SJSA1 (cell line): Measurements from ENCODE around the gene OR5AR1. TPM values are rescaled to one million over a fixed set of nuclear protein-coding genes. Genes with fewer than 3 reads are reported as not detected.

Source experiments
- DNase-seq, 2 experiments: peaks; one replicate each; pipeline ENCODE4 v3.0.0-alpha.2; 2015 to 2020; ENCODE audit warnings: low spot score in 2 of 2, low read depth in 1 of 2
- H3K27ac ChIP-seq: fragments of 250-450 bp; sonication (Bioruptor Pico); 2 replicates; pipeline ENCODE4 v1.5.1; 2020; ENCODE audit warnings: mild to moderate bottlenecking, moderate library complexity
- H3K27me3 ChIP-seq: fragments of 250-450 bp; sonication (Bioruptor Pico); replicated peaks from 2 replicates; pipeline ENCODE4 v1.5.1; 2020; ENCODE audit warnings: mild to moderate bottlenecking, moderate library complexity
- H3K36me3 ChIP-seq: fragments of 250-450 bp; sonication (Bioruptor Pico); 2 replicates; pipeline ENCODE4 v1.5.1; 2020; ENCODE audit warnings: mild to moderate bottlenecking
- H3K4me1 ChIP-seq: fragments of 250-450 bp; sonication (Bioruptor Pico); replicated peaks from 2 replicates; pipeline ENCODE4 v1.6.1; 2021; ENCODE audit warnings: mild to moderate bottlenecking
- H3K4me3 ChIP-seq: fragments of 250-450 bp; sonication (Bioruptor Pico); 2 replicates; pipeline ENCODE4 v1.5.1; 2020; ENCODE audit warnings: mild to moderate bottlenecking
- H3K9me3 ChIP-seq: fragments of 250-450 bp; sonication (Bioruptor Pico); replicated peaks from 2 replicates; pipeline ENCODE4 v1.5.1; 2020; ENCODE audit warnings: mild to moderate bottlenecking
- total RNA-seq: library from RNA; depleted of rRNA; stranded (reverse); fragments of >200 nt; shearing (Covaris generic); gene quantifications from 2 replicates; pipeline ENCODE4 v1.2.3, GENCODE V29; 2014; rRNA removed

Gene OR5AR1
- total RNA-seq, 1 experiment from 2014 or later = not detected

GRCh38 chr11:56700914-56701485 lies 37.5 kb downstream of the OR5AR1 start:
- H3K27ac ChIP-seq = no peak overlapping the region
- DNase-seq = no peak
- H3K9me3 ChIP-seq = no peaks in the 10 kb centered on the region
- no peaks in the 10 kb centered on the region for H3K36me3 ChIP-seq
- H3K4me1 ChIP-seq = no peaks in the 10 kb centered on the region
- H3K4me3 ChIP-seq = no peak overlapping the region
- H3K27me3 ChIP-seq = no peaks in the 10 kb centered on the region

DNA sequence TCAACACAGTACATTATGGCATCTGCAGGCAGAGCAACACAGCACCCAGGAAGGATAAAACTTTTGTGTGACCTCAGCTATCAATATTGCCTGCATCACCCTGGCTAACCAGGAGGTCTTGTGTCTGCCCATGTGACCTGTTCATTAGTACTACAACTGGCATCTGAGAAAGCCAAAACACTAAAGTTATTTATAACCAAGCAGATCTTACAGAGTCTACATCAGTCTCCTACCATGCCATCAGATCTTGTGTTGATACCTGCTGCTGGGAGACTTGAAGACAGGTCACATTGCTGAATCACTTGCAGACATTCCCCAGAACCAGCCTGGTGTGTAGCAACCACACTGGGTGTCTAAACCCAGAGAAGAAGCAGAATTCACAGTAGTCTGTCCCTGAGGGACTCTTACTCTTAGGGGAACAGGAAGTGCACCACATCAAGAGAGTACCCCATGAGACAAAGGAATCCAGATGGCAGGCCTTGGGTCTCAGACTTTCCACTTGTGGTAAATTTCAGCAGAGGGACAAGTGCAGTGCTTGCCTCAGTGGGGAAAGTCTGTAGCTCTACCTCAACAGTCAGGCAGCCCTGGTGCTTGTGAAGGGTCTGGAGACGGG lies 42.4 kb downstream of the OR5AR1 start:
- no peak overlapping the region for H3K4me3 ChIP-seq
- H3K9me3 ChIP-seq = no peaks in the 10 kb centered on the region
- H3K27me3 ChIP-seq = no peaks in the 10 kb centered on the region
- no peak for DNase-seq
- H3K27ac ChIP-seq = no peak overlapping the region
- H3K4me1 ChIP-seq = no peaks in the 10 kb centered on the region
- H3K36me3 ChIP-seq = no peaks in the 10 kb centered on the region

DNA sequence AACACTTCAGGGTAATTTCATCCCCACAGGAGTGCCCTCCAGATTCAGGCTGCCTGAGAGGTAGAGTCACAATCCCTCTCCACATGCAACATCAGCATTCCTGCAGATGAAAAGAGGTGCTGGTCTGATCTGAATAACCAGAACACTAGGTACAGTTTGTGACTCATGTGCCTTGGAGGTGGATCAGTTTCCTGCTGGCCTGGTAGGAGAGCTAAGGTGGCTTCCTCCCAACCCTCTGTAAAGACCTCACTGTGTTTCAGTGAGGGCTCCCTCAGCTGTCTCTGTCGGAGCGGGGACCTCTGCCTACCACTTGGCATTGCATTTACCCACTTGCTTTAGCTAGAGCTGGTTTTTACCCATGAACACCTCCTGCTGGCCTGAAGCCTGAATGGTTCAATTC lies 43.0 kb downstream of the OR5AR1 start:
- H3K9me3 ChIP-seq = no peaks in the 10 kb centered on the region
- no peak overlapping the region for H3K27ac ChIP-seq
- no peaks in the 10 kb centered on the region for H3K4me1 ChIP-seq
- no peak overlapping the region for H3K4me3 ChIP-seq
- no peaks in the 10 kb centered on the region for H3K36me3 ChIP-seq
- no peak for DNase-seq
- H3K27me3 ChIP-seq = no peaks in the 10 kb centered on the region

- Histone ChIP-seq H3K4me1 (no peaks in the 10 kb centered on the region), H3K9me3 (no peaks in the 10 kb centered on the region; the same call in 1 of the 2 replicates), H3K27me3 (no peaks in the 10 kb centered on the region)
These were observed 50.7 kb downstream of the OR5AR1 start for GRCh38 chr11:56714206-56714605.

More at GRCh38 chr11:56714206-56714605, 50.7 kb downstream of the OR5AR1 start:
- Histone ChIP-seq H3K4me3 (no peak overlapping the region), H3K27ac (no peak overlapping the region), H3K36me3 (no peaks in the 10 kb centered on the region)
- no peak for DNase-seq

Other genes starting within 250 kb of the OR5AR1 start
- not detected in 2 replicates for gene OR5M3, start 190.3 kb upstream of the OR5AR1 start, total RNA-seq
- not detected in 2 replicates for gene OR5M8, start 172.3 kb upstream of the OR5AR1 start, total RNA-seq
- gene OR5M11, start 120.4 kb upstream of the OR5AR1 start, total RNA-seq = not detected in 2 replicates
- gene OR5M10, start 86.0 kb upstream of the OR5AR1 start, total RNA-seq = not detected in 2 replicates
- not detected in 2 replicates for gene OR5M1, start 48.8 kb upstream of the OR5AR1 start, total RNA-seq
- gene OR5AP2, start 21.2 kb upstream of the OR5AR1 start, total RNA-seq = not detected in 2 replicates
- gene OR9G1, start 35.4 kb downstream of the OR5AR1 start, total RNA-seq = not detected in 2 replicates
- not detected in 2 replicates for gene OR9G4, start 85.0 kb downstream of the OR5AR1 start, total RNA-seq